Coronary artery (tissue), 2 donors: ENCODE measurements around the gene DIAPH1.

ENCODE experiments used
- DNase-seq: peaks from one replicate; pipeline ENCODE4 v3.0.0-alpha.2; 2017; ENCODE audit warnings: low spot score
- H3K27ac ChIP-seq, 2 donors: fragments of 200-600 bp; sonication (generic); one replicate each; pipeline ENCODE4 v1.5.1; 2016 to 2019
- H3K4me3 ChIP-seq: fragments of 200-600 bp; sonication (generic); 2 replicates; pipeline ENCODE4 v1.5.1; 2016; ENCODE audit warnings: mild to moderate bottlenecking, moderate library complexity
- CTCF ChIP-seq: fragments of 200-600 bp; sonication (generic); IDR thresholded peaks from one replicate; pipeline ENCODE4 v1.5.1; 2019; ENCODE audit warnings: antibody characterized with exemption

Gene DIAPH1

GRCh38 chr5:141657404-141657803 is 38.6 kb upstream of the DIAPH1 start:
- H3K4me3 ChIP-seq: no peak overlapping the region
- TF ChIP-seq CTCF: no peak
- H3K27ac ChIP-seq: no peak overlapping the region
- DNase-seq: no peak

- DNase-seq: no peak
- Histone ChIP-seq H3K27ac (no peak overlapping the region), H3K4me3 (no peak overlapping the region)
- no peak for TF ChIP-seq CTCF
These were observed 37.6 kb upstream of the DIAPH1 start for GRCh38 chr5:141656396-141656795.

- no peak overlapping the region for H3K27ac ChIP-seq
- DNase-seq: no peak
- no peak for TF ChIP-seq CTCF
- no peak overlapping the region for H3K4me3 ChIP-seq
These were observed 36.2 kb upstream of the DIAPH1 start for GRCh38 chr5:141655020-141655419.

GRCh38 chr5:141654298-141654697 is 35.5 kb upstream of the DIAPH1 start:
- DNase-seq: no peak
- no peak overlapping the region for H3K4me3 ChIP-seq
- no peak for TF ChIP-seq CTCF
- no peak overlapping the region for H3K27ac ChIP-seq

GRCh38 chr5:141651728-141652105 is 32.9 kb upstream of the DIAPH1 start:
- no peak for DNase-seq
- Histone ChIP-seq H3K4me3 (peak overlapping the region; percentile 85), H3K27ac (peak overlapping the region in 1 of 2 donors; percentile 81)
- no peak for TF ChIP-seq CTCF

- peak; percentile 95 for DNase-seq
- no peak for TF ChIP-seq CTCF
- Histone ChIP-seq H3K4me3 (peak within 1 kb of the TSS; percentile 85), H3K27ac (peak within 1 kb of the TSS in 1 of 2 donors; percentile 81)
These were observed 32.3 kb upstream of the DIAPH1 start, which contains the start of gene FCHSD1 for GRCh38 chr5:141650851-141651727. Gene FCHSD1 (minus strand): TSS chr5:141651418. CDS start chr5:141651368, 50 bp downstream.

- no peak for TF ChIP-seq CTCF
- no peak for DNase-seq
- Histone ChIP-seq H3K27ac (no peak overlapping the region), H3K4me3 (peak overlapping the region; percentile 85)
These were observed 31.2 kb upstream of the DIAPH1 start for GRCh38 chr5:141649972-141650371.
